Parathyroid adenoma (tissue), 2 donors: ENCODE measurements around the gene USP28.
"Not testable (repeated sequence)": the region's sequence is repeated elsewhere in the genome, so short reads cannot be mapped to it uniquely, and the experiment has no call there.

Experiments used
- H2AFZ ChIP-seq: fragments of 300-600 bp; sonication (generic); one replicate; pipeline ENCODE4 v1.7.0; 2017; ENCODE audit warnings: antibody characterized with exemption, mild to moderate bottlenecking
- H3K27ac ChIP-seq: fragments of 300-600 bp; sonication (generic); one replicate; pipeline ENCODE4 v1.7.0; 2017
- H3K27me3 ChIP-seq: fragments of 300-600 bp; sonication (generic); one replicate; pipeline ENCODE4 v1.7.0; 2017; ENCODE audit warnings: low read length; ENCODE audit not compliant: control insufficient read depth, insufficient read depth
- H3K36me3 ChIP-seq: fragments of 300-600 bp; sonication (generic); one replicate; pipeline ENCODE4 v1.7.0; 2017; ENCODE audit warnings: low read length; ENCODE audit not compliant: control insufficient read depth, insufficient read depth
- H3K4me1 ChIP-seq: fragments of 300-600 bp; sonication (generic); one replicate; pipeline ENCODE4 v1.7.0; 2017; ENCODE audit warnings: control low read depth
- H3K4me2 ChIP-seq: fragments of 300-600 bp; sonication (generic); one replicate; pipeline ENCODE4 v1.7.0; 2017; ENCODE audit warnings: low read length
- H3K4me3 ChIP-seq: fragments of 300-600 bp; sonication (generic); one replicate; pipeline ENCODE4 v1.7.0; 2017; ENCODE audit warnings: low read depth, low read length
- H3K79me2 ChIP-seq: fragments of 300-600 bp; sonication (generic); one replicate; pipeline ENCODE4 v1.7.0; 2017; ENCODE audit warnings: control low read depth
- H3K9ac ChIP-seq: fragments of 300-600 bp; sonication (generic); one replicate; pipeline ENCODE4 v1.7.0; 2017; ENCODE audit warnings: mild to moderate bottlenecking
- H3K9me3 ChIP-seq: fragments of 300-600 bp; sonication (generic); one replicate; pipeline ENCODE4 v1.7.0; 2017; ENCODE audit warnings: low read length; ENCODE audit not compliant: control insufficient read depth
- CTCF ChIP-seq: fragments of 300-600 bp; sonication (generic); IDR thresholded peaks from one replicate; pipeline ENCODE4 v1.7.0; 2017; ENCODE audit warnings: antibody characterized with exemption, mild to moderate bottlenecking
- donor health status: primary hyperparathyroidism.

USP28 gene

GRCh38 chr11:113771964-113772363 lies 103.4 kb downstream of the USP28 start:
- no peak overlapping the region for H3K4me3 ChIP-seq
- H3K9ac ChIP-seq = no peak overlapping the region
- H2AFZ ChIP-seq = no peak overlapping the region

GRCh38 chr11:113764527-113765219 lies 110.7 kb downstream of the USP28 start:
- Histone ChIP-seq H3K4me3 (no peak overlapping the region), H3K4me1 (no peaks in the 10 kb centered on the region), H3K36me3 (no peaks in the 10 kb centered on the region)

More at GRCh38 chr11:113771964-113772363, 103.4 kb downstream of the USP28 start:
- H3K27me3 ChIP-seq = no peaks in the 10 kb centered on the region
- H3K79me2 ChIP-seq = peaks cover 9% of the 10 kb centered on the region
- H3K36me3 ChIP-seq = no peaks in the 10 kb centered on the region
- H3K9me3 ChIP-seq = no peaks in the 10 kb centered on the region
- H3K4me2 ChIP-seq = no peak overlapping the region
- no peak for TF ChIP-seq CTCF
- H3K27ac ChIP-seq = no peak overlapping the region
- no peaks in the 10 kb centered on the region for H3K4me1 ChIP-seq

GRCh38 chr11:113763040-113763439 lies 112.3 kb downstream of the USP28 start:
- not testable (repeated sequence) for H3K9ac ChIP-seq, H3K9me3 ChIP-seq, H3K4me3 ChIP-seq, H3K27ac ChIP-seq, H2AFZ ChIP-seq, H3K79me2 ChIP-seq, H3K27me3 ChIP-seq, H3K4me1 ChIP-seq, H3K4me2 ChIP-seq, H3K36me3 ChIP-seq

More at GRCh38 chr11:113764527-113765219, 110.7 kb downstream of the USP28 start:
- H2AFZ ChIP-seq = no peak overlapping the region
- H3K4me2 ChIP-seq = no peak overlapping the region
- H3K79me2 ChIP-seq = no peaks in the 10 kb centered on the region
- no peak for TF ChIP-seq CTCF
- H3K27me3 ChIP-seq = no peaks in the 10 kb centered on the region
- H3K9me3 ChIP-seq = no peaks in the 10 kb centered on the region
- H3K27ac ChIP-seq = no peak overlapping the region
- no peak overlapping the region for H3K9ac ChIP-seq

GRCh38 chr11:113760241-113760640 lies 115.1 kb downstream of the USP28 start:
- Histone ChIP-seq H3K9ac (no peak overlapping the region), H3K79me2 (no peaks in the 10 kb centered on the region), H3K27ac (no peak overlapping the region), H2AFZ (no peak overlapping the region), H3K27me3 (no peaks in the 10 kb centered on the region), H3K4me1 (no peaks in the 10 kb centered on the region), H3K4me3 (no peak overlapping the region), H3K36me3 (no peaks in the 10 kb centered on the region), H3K4me2 (no peak overlapping the region), H3K9me3 (no peaks in the 10 kb centered on the region)
- no peak for TF ChIP-seq CTCF

- H3K4me3 ChIP-seq = no peak overlapping the region
- H3K4me1 ChIP-seq = no peaks in the 10 kb centered on the region
- no peak overlapping the region for H2AFZ ChIP-seq
- no peak overlapping the region for H3K4me2 ChIP-seq
- no peak overlapping the region for H3K27ac ChIP-seq
- no peaks in the 10 kb centered on the region for H3K79me2 ChIP-seq
- no peak for TF ChIP-seq CTCF
- H3K36me3 ChIP-seq = no peaks in the 10 kb centered on the region
- no peaks in the 10 kb centered on the region for H3K9me3 ChIP-seq
- H3K9ac ChIP-seq = no peak overlapping the region
- H3K27me3 ChIP-seq = no peaks in the 10 kb centered on the region
Observed at GRCh38 chr11:113752932-113753331, 122.4 kb downstream of the USP28 start.
